Measurements from ENCODE around the gene RPL29. TPM values are rescaled to one million over a fixed set of nuclear protein-coding genes. Genes with fewer than 3 reads are reported as not detected.

Gene RPL29
- total RNA-seq, 2 experiments from 2014 or later = 1,927 to 1,957 TPM

- H3K4me3 Mint-ChIP-seq = no peak overlapping the region
- no peaks in the 10 kb centered on the region for H3K4me1 Mint-ChIP-seq (ENCODE audit: low read depth)
- H3K27ac Mint-ChIP-seq = no peak overlapping the region
- DNase-seq = no peak
- CTCF ChIA-PET = interaction anchor here (2.8 kb wide), 1 partner anchor 12 kb away, joined by 19 read pairs; no protein-coding TSS in a partner anchor
- H3K36me3 Mint-ChIP-seq (ENCODE audit: low read depth) = no peaks in the 10 kb centered on the region
- no peaks in the 10 kb centered on the region for H3K9me3 Mint-ChIP-seq
- no peaks in the 10 kb centered on the region for H3K27me3 Mint-ChIP-seq (ENCODE audit: low read depth)
- intact Hi-C loops (cut with micrococcal nuclease) = no loop called here
Observed at GRCh38 chr3:52013802-52014598, 18.3 kb upstream of the RPL29 start.

- DNase-seq = no peak
- CTCF ChIA-PET = interaction anchor here (1.6 to 2.8 kb wide), 2 partner anchors 10 to 110 kb away, joined by 3 to 19 read pairs; no protein-coding TSS in a partner anchor
- no peak overlapping the region for H3K27ac Mint-ChIP-seq
- no peaks in the 10 kb centered on the region for H3K9me3 Mint-ChIP-seq
- H3K4me1 Mint-ChIP-seq (ENCODE audit: low read depth) = no peaks in the 10 kb centered on the region
- no peaks in the 10 kb centered on the region for H3K36me3 Mint-ChIP-seq (ENCODE audit: low read depth)
- no peak overlapping the region for H3K4me3 Mint-ChIP-seq
- intact Hi-C loops (cut with micrococcal nuclease) = no loop called here
- H3K27me3 Mint-ChIP-seq (ENCODE audit: low read depth) = no peaks in the 10 kb centered on the region
Observed at GRCh38 chr3:52012699-52013098, 17.0 kb upstream of the RPL29 start.

GRCh38 chr3:52010431-52010830, 14.7 kb upstream of the RPL29 start:
- CTCF ChIA-PET = no interaction called here
- intact Hi-C loops (cut with micrococcal nuclease) = no loop called here

GRCh38 chr3:52007291-52007690, 11.6 kb upstream of the RPL29 start:
- no peaks in the 10 kb centered on the region for H3K36me3 Mint-ChIP-seq (ENCODE audit: low read depth)
- DNase-seq = no peak
- intact Hi-C loops (cut with micrococcal nuclease) = no loop called here
- CTCF ChIA-PET = no interaction called here
- H3K4me1 Mint-ChIP-seq (ENCODE audit: low read depth) = peaks cover 9% of the 10 kb centered on the region
- no peaks in the 10 kb centered on the region for H3K27me3 Mint-ChIP-seq (ENCODE audit: low read depth)
- H3K9me3 Mint-ChIP-seq = no peaks in the 10 kb centered on the region
- no peak overlapping the region for H3K4me3 Mint-ChIP-seq
- H3K27ac Mint-ChIP-seq = no peak overlapping the region

More at GRCh38 chr3:52010431-52010830, 14.7 kb upstream of the RPL29 start:
- Mint-ChIP-seq H3K36me3 (ENCODE audit: low read depth) (no peaks in the 10 kb centered on the region), H3K4me3 (no peak overlapping the region), H3K27ac (no peak overlapping the region), H3K4me1 (ENCODE audit: low read depth) (peaks cover 9% of the 10 kb centered on the region), H3K27me3 (ENCODE audit: low read depth) (no peaks in the 10 kb centered on the region), H3K9me3 (no peaks in the 10 kb centered on the region)
- DNase-seq = no peak

GRCh38 chr3:52006820-52007133, 11.1 kb upstream of the RPL29 start:
- Mint-ChIP-seq H3K9me3 (no peaks in the 10 kb centered on the region), H3K27me3 (ENCODE audit: low read depth) (no peaks in the 10 kb centered on the region), H3K27ac (no peak overlapping the region), H3K36me3 (ENCODE audit: low read depth) (no peaks in the 10 kb centered on the region), H3K4me3 (no peak overlapping the region), H3K4me1 (ENCODE audit: low read depth) (peaks cover 9% of the 10 kb centered on the region)
- CTCF ChIA-PET = no interaction called here
- no peak for DNase-seq
- intact Hi-C loops (cut with micrococcal nuclease) = no loop called here

GRCh38 chr3:52006017-52006819, 10.5 kb upstream of the RPL29 start:
- no peaks in the 10 kb centered on the region for H3K27me3 Mint-ChIP-seq (ENCODE audit: low read depth)
- CTCF ChIA-PET = interaction anchor here (0.6 to 6.1 kb wide), 5 partner anchors 47 to 480 kb away, joined by 3 to 77 read pairs (median 3); no protein-coding TSS in a partner anchor

GRCh38 chr3:52005571-52005986, 9.9 kb upstream of the RPL29 start:
- Mint-ChIP-seq H3K4me1 (ENCODE audit: low read depth) (peaks cover 9% of the 10 kb centered on the region), H3K27ac (no peak overlapping the region), H3K4me3 (no peak overlapping the region), H3K27me3 (ENCODE audit: low read depth) (no peaks in the 10 kb centered on the region), H3K9me3 (no peaks in the 10 kb centered on the region), H3K36me3 (ENCODE audit: low read depth) (no peaks in the 10 kb centered on the region)
- DNase-seq = no peak
- CTCF ChIA-PET = interaction anchor here (0.6 to 6.1 kb wide), 6 partner anchors 47 to 480 kb away, joined by 3 to 77 read pairs (median 4); no protein-coding TSS in a partner anchor
- intact Hi-C loops (cut with micrococcal nuclease) = loop anchor here (1.0 kb wide), 1 partner anchor 118 kb away; no protein-coding TSS in a partner anchor

More at GRCh38 chr3:52006017-52006819, 10.5 kb upstream of the RPL29 start:
- intact Hi-C loops (cut with micrococcal nuclease) = no loop called here
- Mint-ChIP-seq H3K36me3 (ENCODE audit: low read depth) (no peaks in the 10 kb centered on the region), H3K9me3 (no peaks in the 10 kb centered on the region), H3K4me3 (no peak overlapping the region), H3K4me1 (ENCODE audit: low read depth) (peaks cover 9% of the 10 kb centered on the region), H3K27ac (no peak overlapping the region)
- DNase-seq = no peak

GRCh38 chr3:52004906-52005395, 9.3 kb upstream of the RPL29 start:
- H3K36me3 Mint-ChIP-seq (ENCODE audit: low read depth) = no peaks in the 10 kb centered on the region
- no peak for DNase-seq
- CTCF ChIA-PET = interaction anchor here (1.0 to 6.1 kb wide), 6 partner anchors 48 to 442 kb away, joined by 3 to 77 read pairs (median 7); partner anchors contain the start of gene DUSP7
- peaks cover 9% of the 10 kb centered on the region for H3K4me1 Mint-ChIP-seq (ENCODE audit: low read depth)
- H3K4me3 Mint-ChIP-seq = no peak overlapping the region
- H3K9me3 Mint-ChIP-seq = no peaks in the 10 kb centered on the region
- no peak overlapping the region for H3K27ac Mint-ChIP-seq
- H3K27me3 Mint-ChIP-seq (ENCODE audit: low read depth) = no peaks in the 10 kb centered on the region
- intact Hi-C loops (cut with micrococcal nuclease) = loop anchor here (1.0 to 5.0 kb wide), 2 partner anchors 118 to 212 kb away; no protein-coding TSS in a partner anchor

GRCh38 chr3:52004163-52004787, 8.6 kb upstream of the RPL29 start:
- Mint-ChIP-seq H3K4me1 (ENCODE audit: low read depth) (peaks cover 9% of the 10 kb centered on the region), H3K27me3 (ENCODE audit: low read depth) (no peaks in the 10 kb centered on the region), H3K9me3 (no peaks in the 10 kb centered on the region), H3K27ac (no peak overlapping the region), H3K36me3 (ENCODE audit: low read depth) (no peaks in the 10 kb centered on the region), H3K4me3 (no peak overlapping the region)
- DNase-seq = no peak
- intact Hi-C loops (cut with micrococcal nuclease) = loop anchor here (5.0 kb wide), 1 partner anchor 213 kb away; no protein-coding TSS in a partner anchor
- CTCF ChIA-PET = interaction anchor here (1.1 to 6.1 kb wide), 10 partner anchors 8 to 442 kb away, joined by 3 to 77 read pairs (median 7); partner anchors contain the start of gene DUSP7

- Mint-ChIP-seq H3K27ac (no peak overlapping the region), H3K4me3 (no peak overlapping the region), H3K9me3 (no peaks in the 10 kb centered on the region), H3K36me3 (ENCODE audit: low read depth) (no peaks in the 10 kb centered on the region), H3K27me3 (ENCODE audit: low read depth) (no peaks in the 10 kb centered on the region), H3K4me1 (ENCODE audit: low read depth) (peaks cover 9% of the 10 kb centered on the region)
- intact Hi-C loops (cut with micrococcal nuclease) = loop anchor here (5.0 kb wide), 1 partner anchor 215 kb away; no protein-coding TSS in a partner anchor
- CTCF ChIA-PET = interaction anchor here (0.7 to 6.1 kb wide), 11 partner anchors 10 to 336 kb away, joined by 3 to 77 read pairs (median 6); partner anchors contain the start of gene DUSP7
- DNase-seq = no peak
Observed at GRCh38 chr3:52002748-52003147, 7.1 kb upstream of the RPL29 start.

GRCh38 chr3:52001443-52001974, 5.8 kb upstream of the RPL29 start:
- Mint-ChIP-seq H3K9me3 (no peaks in the 10 kb centered on the region), H3K27me3 (ENCODE audit: low read depth) (no peaks in the 10 kb centered on the region), H3K36me3 (ENCODE audit: low read depth) (no peaks in the 10 kb centered on the region), H3K4me1 (ENCODE audit: low read depth) (peaks cover 9% of the 10 kb centered on the region), H3K4me3 (no peak overlapping the region), H3K27ac (no peak overlapping the region)
- intact Hi-C loops (cut with micrococcal nuclease) = loop anchor here (1.0 to 5.0 kb wide), 6 partner anchors 52 to 337 kb away; no protein-coding TSS in a partner anchor
- CTCF ChIA-PET = interaction anchor here (0.6 to 6.1 kb wide), 29 partner anchors 10 to 444 kb away, joined by 3 to 77 read pairs (median 4); partner anchors contain the start of genes ACY1, ALAS1, DUSP7 and POC1A
- peak; percentile 87 for DNase-seq

All from activated naive CD4-positive, alpha-beta T cell treated with anti-CD3 and anti-CD28 coated beads for 36 hours (primary cell).